IPS-NIHi7 (cell line): ENCODE results near the gene ZNF469.

ENCODE experiments used
- DNase-seq: peaks from one replicate; pipeline ENCODE4 v3.0.0; 2012; ENCODE audit warnings: mixed read lengths; ENCODE audit errors: extremely low spot score

ZNF469 gene

DNA sequence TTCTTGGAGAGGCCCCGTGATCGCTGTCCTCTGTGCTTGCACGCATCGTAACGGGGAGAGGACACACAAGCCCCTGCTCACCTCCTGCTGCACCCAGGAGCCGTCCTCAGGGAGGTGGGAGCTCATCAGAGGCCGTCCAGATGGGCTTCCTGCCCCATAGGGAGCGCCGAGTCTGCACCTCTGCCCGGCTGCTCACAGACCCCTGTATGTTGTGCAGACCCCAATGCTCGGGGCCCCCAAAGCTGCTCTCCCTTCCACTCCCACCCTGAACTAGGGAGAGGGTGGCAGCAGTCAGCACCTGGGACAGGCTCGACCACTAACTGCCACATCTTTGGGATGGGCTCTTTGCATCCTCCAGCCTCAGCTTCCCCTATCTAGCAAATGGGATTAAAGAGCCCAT lies 4.4 kb upstream of the ZNF469 start:
- DNase-seq, result no peak

DNA sequence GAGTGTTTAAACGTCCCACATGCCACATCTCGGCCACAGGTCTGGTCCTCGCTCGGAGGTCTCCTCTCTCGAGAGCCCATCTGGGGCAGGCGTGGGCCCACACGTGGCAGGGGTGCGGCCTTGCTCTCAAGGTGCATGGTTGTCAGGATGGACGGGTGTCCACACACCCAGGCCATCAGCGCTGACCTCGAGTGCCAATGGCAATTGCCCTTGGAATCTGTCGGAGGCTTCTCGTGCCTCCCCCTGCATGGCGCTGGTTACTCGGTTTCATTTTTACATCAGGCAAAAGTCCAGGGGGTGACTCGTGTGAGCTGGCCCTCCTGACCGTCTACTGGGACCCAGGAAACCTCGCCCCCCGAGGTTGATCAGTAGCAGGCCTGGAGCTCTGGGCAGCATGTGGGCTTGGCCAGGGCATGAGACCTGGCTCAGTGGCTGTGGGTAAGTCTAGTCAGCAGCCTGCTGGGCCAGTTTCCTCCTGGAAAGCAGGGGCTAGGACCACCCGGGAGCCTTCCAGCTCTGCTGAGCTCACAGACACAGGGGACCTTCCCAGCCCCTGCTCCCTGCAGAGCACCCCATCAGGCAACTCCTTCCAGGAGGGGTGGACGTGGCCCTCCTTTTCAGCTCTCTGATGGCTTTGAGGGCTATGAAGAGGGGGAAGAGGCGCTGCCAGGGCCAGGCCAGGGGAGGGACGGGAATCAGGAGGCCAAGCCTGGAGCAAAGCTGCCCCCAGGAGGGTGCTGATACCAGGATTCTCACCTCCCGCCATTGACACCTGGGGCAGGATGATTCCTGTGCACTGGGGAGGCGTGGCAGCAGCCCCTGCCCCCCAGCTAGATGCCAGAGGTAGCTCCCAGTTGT lies 3.7 kb upstream of the ZNF469 start:
- DNase-seq, result no peak

DNA sequence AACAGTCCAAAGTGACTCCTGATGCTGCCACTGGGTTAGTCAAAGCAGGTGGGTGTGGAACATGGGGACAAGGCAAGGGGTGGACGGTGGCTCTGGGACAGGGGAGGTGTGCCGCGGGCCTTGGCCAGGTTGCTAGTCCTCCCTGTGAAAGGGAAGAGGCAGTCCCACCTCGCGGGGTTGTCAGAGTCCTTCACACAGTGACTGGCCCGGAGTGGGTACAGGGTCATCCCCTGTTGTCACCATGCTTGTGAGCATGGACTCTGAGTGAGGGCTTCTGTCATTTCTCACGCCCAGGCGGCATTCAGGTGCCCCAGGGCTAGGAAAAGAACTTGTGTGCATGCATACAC lies 3.1 kb upstream of the ZNF469 start:
- DNase-seq, result no peak

DNA sequence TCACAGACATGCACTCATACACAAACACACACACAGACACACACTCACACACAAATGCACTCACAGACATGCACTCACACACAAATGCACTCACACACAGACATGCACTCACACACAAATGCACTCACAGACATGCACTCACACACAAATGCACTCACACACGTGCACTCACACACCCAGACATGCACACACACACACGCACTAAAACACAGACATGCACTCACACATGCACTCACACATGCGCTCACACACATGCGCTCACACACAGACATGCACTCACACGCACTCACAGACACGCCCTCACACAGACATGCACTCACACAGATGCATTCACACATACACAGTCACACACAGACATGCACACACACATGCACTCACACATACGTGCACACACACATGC lies 2.7 kb upstream of the ZNF469 start:
- no peak for DNase-seq

DNA sequence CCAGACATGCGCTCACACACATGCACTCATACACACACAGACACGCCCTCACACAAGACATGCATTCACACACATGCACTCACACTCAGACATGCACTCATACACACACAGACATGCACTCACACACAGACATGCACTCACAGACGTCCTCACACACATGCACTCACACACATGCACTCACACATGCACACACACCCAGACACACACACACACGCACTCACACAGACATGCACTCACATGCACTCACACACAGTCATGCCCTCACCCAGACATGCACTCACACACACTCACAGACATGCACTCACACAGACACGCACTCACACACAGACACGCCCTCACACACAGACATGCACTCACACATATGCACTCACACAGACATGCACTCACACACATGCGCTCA lies 2.1 kb upstream of the ZNF469 start:
- no peak for DNase-seq

DNA sequence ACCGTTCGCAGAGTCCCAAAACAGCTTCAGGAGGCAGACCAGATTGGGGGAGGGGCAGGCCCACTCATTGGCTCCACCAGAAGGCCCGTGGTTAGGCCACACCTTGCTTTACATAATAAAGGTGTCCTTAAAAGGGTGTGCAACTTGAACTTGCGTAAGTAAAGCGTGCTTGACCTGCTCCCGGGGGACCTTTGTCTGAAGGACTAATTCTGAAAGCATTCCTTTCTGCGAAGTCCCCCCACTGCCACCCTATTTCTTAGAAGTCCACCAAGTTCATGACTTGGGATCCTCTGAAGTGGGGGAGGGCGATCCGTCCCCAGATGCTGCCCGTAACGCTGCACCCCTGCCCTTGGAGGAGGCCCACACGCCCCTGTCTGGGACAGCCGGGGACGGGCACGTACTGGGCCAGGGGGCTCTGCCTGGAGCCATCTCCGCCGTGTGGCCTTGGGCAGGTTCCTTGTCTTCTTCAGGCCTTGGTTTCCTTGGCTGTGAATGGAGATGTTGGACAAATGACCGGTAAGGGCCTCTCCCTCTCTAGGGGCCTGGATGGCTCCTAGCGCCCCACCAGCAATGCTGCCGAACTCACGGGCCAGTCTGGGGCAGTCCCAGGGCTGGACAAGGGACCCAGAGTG lies 823 bp upstream of the ZNF469 start:
- DNase-seq, result peak; percentile 63

DNA sequence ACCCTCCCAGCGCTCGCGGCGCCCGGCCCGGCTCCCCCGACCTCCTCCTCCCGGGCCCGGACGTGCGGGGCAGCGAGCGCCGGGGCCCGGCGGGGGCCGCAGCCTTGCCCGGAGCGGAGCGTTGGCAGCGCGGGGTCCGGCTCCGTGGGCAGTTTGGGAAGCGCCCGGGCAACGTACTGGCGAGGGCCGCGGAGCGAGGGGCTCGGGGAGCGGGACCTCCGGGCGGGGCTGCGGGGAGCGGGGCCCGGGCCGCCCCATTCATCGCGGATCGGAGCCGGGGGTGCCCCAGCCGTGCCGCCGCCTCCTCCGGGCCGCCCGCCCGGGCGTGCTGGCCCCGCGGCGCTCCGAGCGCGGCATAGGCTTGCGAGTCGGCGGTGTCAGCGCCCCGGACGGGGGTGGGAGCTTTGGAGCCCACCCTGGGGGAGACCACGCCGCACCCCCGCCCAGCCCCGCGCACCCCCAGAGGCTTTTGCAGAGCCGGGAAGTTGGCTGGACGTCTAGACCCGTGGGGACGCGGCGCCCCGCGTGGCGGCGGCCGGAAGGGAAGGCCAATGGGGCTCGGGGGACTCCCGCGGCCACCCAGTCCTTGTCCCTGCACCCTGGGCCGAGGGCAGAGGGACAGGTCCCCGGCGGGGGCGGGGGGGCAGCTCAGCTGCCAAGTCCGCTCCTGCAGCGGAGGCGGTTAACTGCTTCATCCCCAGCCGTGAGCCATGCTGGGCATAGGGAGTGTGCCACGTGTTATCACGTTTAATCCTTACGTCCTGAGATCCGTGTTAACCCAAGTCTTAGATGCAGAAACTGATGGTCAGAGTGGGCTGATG lies 852 bp downstream of the ZNF469 start:
- DNase-seq, result no peak

DNA sequence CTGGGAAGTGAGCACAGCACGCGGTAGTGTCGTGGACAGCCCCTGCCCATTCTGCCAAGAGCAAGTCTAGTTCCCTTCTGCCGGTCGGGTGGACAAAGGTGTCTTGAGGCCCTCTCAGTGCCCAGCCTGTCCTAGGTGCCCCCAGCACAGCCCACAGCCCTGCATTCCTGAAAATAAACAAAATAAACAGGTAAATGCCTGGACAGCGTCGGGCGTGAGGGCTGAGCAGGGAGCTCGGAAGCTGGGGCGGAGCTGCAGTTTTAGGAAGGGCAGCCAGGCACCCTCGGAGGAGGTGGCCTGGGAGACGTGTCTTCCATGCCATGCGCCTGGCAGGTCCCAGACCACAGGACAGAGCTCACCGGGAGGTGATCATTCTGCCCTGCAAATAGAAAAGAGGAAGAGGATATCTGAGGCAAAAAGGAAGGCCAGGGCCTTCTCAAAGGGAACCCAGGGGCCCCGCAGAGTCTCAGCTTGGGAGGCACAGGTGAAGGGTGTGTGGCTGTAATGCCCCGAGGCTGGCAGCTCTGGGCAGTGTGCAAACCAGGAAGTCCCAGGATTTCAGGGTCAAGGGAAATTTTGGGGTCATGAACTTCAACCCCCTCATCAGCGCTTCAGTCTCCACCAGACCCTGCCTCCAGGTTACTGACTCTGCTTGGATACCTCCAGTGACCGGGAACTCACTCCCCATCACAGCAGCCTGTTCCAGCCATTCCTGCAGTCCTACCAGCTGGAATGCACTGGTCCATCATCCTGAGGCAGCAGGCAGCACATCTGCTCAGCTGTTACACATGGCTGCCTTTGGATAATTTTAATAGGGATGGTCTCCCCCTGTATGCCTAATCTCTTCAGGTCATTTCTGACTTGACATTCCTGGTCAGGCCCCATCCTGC lies 1.7 kb downstream of the ZNF469 start:
- no peak for DNase-seq

DNA sequence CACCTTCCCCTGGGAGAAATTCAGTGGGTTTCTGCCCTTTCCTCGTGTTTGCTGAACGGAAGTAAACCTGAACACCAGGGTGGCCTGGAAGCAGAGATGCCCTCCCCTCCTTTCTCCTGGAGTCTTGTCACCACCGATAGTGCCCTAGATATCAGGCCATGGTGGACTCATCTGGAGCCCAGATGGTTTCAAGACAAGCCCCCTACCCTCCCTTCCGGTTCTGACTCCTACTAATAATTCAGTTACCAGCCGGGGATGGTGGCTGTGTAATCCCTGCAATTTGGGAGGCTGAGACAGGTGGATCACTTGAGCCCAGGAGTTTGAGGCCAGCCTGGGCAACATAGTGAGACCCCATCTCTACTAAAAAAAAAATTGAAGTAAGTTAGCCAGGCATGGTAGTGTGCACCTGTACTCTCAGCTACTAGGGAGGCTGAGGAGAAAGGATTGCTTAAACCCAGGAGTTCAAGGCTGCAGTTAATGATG lies 2.4 kb downstream of the ZNF469 start:
- DNase-seq, result no peak

DNA sequence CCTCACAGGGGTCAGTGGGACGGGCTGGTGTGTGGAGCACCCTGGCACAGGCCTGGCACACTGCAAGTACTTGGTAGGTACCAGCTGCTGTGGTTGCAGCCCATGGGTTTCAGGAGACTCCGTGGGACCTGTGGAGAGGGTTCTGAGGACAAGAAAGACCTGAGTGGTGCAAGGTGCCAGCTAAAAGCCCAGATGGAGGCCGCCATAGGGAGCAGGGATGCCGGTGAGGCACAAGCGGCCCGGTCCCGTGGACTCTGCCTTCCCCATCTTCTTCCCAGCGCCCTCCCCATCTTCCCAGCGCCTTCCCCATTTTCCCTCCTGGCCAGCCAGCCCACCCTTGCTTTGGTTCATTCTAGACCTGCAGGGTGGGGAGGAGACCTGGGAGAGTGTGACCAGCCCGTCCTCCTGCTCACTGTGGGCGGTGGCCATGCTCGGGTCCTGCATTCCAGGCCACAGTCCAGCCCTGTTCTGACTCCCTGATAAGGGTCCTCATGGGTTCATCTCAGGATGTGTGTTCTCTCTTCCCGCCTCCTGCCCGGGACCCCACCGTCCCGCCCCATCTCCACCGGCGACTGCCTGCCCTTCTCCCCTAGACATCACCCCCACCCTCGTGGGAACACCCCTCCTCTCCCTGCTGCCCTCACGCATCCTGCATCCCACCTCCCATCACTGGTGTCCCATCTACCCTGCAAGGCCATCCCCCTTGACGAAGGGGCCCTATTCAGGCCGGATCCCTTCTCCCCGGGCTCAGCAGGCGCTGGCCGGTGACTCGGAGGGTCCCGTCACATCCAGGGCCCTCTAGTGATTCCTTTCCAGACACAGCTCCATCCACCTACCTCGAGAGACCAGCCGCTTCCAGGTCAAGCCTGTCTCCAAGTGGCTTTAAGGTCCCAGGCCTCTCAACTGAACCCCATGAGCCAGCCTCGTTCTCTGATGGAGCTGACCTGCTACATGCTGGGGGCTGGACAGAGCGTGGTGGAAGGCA lies 3.4 kb downstream of the ZNF469 start:
- DNase-seq, result no peak

DNA sequence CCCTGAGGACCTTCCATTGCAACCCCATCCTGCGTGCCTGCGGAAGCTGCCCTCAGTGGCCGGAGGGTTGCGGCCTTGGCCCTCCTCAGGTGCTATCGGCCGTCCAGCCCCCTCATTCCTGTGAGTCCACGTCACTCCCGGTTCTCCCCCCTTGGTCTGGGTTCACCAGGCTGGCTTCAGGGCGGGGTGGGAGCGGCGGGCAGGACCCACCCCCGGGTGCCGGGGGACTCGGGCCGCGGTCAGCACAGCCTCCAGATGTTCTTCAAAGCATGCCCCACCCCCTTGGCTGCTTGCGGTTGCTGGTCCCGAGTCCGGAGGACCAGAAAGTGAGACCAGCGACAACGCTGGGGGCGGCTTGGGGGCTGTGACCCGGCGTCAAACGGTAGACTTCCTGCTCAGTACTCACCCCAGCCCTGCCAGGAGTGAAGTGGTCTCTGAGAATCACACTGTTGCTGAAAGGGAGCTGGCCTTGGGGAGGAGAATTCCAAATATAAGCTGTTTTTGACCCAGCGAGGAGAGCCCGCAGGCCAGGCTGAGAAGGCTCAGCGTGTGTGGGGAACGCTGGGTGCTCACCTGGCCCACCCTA lies 4.5 kb downstream of the ZNF469 start:
- DNase-seq, result no peak

DNA sequence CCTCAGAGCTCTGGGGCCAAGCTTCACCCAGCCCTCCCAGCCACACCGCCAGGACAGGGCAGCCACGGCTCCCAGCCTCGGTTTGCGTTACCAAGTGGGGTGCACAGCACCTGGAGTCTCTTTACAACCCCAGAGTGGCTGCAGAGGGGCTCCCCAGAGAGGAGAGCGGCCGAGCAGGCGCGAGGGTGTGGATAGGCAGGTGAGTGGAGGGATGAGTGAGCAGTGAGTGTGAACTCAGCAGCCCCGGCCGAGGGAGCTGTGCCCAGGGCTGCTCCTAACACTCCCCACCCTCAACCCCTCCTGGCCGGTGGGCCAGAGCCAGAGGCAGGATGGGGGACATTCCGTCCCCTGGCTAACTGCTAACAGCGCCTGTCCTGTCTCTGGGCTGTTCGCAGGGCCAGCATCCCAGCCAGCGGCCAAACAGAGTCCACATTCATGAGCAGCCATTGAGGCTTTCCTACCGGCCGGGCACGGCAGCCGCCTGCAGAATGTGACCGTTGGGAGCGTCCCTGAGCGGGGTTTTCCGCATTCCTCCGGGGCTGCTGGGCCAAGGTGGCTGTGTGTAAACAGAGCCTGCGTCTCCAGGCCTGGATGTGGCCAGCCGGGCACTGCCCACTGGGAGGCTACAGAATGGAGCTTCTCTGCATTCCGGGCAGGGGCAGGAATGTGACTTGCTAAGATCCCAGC lies 5.3 kb downstream of the ZNF469 start:
- DNase-seq, result no peak

DNA sequence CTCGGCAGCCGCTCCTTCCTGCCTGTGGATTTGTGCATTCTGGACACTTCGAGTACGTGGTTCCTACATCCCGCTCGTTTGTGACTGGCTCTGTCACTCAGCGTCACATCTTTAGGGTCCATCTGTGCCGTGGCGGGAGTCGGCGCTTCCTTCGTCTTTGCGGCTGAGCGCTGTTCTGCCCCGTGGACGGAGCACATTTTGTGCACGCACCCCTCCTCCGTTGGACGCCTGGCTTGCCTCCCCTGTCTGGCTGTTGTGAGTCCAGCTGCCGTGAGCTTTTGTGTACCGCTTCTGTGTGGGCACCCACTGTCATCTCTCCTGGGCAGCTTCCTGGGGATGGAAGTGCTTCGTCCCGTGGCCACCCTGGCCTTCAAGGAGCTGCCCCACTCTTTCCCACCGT lies 6.4 kb downstream of the ZNF469 start:
- DNase-seq, result no peak

DNA sequence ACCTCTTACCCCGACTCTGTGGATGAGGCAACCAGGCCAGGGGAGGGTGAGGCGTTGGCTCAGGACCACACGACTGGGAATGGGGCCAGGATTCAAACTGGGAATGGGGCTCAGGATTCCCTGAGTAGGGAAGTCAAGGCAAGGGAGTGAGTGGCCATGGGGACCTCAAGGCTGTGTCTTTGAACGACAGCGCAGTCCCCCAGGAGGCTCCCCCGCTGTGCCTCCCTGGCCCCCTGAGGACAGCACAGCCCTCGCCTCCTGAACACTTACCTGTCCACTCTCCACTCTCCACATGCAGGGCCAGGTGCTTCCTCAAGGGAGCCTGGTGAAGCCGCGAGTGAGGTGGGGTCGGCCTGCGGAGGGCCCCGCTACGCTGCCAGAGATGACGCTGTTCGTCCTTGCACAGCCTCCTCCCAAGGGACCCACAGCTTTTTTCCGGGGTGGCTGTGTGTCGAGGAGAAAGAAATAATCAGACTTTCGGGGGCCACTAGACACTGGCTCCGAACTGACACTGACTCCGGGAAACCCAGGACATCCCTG lies 6.9 kb downstream of the ZNF469 start:
- no peak for DNase-seq

DNA sequence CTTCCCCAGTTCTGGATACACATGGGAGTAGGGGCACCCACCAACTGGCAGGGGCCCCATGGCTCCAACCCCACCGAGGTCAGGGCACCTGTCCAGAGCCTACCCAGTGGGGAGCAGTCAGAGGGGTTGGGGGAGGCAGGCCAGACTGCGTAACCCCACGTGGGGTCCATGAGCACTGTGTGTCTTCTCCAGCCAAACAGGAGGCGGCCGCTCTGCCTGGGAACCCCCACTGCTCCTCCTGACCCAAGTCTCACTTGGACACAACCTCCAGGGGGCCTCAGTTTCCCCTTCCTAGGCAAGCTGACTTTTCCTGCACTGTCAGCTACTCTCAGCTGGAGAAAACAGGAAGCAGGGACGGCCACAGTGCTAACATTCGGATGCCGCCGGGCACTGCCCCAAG lies 7.5 kb downstream of the ZNF469 start:
- no peak for DNase-seq

DNA sequence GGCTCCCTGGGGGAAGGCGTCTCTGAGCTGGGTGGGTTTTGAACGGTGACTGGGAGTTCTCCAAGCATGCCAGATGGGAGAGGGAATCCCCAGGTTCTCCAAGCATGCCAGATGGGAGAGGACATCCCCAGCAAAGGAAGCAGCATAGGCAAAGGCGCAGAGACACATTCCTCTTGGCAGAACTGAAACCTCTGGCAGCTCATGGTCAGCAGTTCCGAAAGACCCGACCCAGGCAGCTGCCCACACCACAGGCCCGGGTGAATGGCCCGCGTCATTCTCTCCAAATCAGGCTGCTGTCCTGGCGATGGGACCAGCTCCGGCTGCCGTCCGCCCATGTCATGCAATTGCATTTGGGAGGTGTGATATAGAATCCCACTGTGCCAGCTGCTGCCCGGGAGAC lies 8.0 kb downstream of the ZNF469 start:
- no peak for DNase-seq

DNA sequence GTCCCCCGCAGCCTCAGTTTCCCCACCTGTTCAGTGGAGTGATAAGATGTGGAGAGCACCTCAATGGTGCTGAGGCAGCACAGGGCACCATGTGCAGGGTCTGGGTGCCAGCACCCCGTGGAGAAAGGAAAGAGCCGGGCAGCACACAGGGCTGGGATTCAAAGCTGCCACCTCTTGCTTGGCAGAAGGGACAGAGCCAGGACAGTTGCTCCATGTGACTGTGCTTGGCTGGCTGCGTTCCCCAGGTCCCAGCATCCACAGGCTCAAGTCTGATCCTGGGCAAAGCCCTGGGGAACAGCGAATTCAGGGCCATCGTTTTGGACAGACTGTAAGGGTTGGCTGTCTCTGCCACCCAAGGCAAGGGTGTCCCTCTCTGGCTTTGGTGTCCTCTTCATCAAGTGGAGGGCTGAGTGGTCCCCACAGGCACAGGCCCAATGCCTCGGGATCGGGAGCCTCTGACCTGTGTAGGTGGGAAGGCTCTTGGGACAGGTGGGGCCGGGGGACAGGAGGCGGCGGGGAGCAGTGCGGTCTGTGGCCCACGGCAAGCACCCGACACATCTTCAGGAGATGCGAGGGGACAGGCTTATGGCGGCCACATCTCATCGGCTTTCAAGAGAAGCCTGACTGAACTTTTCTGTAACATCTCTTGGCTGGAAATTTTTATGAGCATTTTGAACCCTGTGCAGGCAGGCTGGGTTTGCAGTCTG lies 8.5 kb downstream of the ZNF469 start:
- no peak for DNase-seq

DNA sequence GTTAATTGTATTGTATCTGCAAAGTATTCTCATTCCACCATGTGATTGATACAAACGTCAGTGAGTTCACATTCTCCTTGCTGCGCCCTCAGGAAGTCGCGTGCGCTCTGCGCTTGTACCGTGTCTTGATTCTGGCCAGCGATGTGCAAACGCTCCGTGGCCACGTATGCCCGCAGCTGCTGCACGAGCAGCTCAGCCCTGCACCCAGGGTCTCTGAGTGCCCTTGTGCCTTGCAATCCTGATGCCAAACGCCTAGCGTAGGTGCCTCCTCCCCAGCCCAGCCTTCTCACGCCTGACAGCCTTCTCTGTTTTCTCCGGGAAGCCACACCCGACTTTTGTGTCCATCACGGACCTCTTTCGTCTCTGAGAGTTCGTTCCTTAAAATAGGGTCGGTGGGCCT lies 9.4 kb downstream of the ZNF469 start:
- DNase-seq, result no peak
